PC-9 (cell line): ENCODE results near the gene MED16. TPM values are rescaled to one million over a fixed set of nuclear protein-coding genes. Genes with fewer than 3 reads are reported as not detected.
A peak's percentile ranks its signal among the peaks of the same experiment; 100 is the strongest.

Experiments used
- BruUV-seq: library from RNA; stranded (reverse); fragments of 400-500 nt; replicated peaks from 2 replicates; lab custom pipeline; 2021; lab: Mats Ljungman, UMichigan
- CTCF ChIA-PET: fragments of 300-600 bp; sonication (Branson Sonifier 250); formaldehyde crosslinking; loops from one replicate; lab custom pipeline; 2022; ENCODE audit warnings: antibody characterized with exemption; lab: Charles Lee
- POLR2A ChIA-PET: fragments of 300-600 bp; sonication (Branson Sonifier 250); formaldehyde crosslinking; loops from one replicate; lab custom pipeline; 2022; ENCODE audit warnings: antibody characterized with exemption; ENCODE audit not compliant: unreplicated experiment; lab: Charles Lee
- DNase-seq, 2 experiments: peaks; one replicate each; pipeline versions ENCODE4 v3.0.0 to v3.0.0-alpha.2; 2015 to 2022; ENCODE audit warnings: mixed read lengths in 1 of 2
- H2AFZ ChIP-seq: fragments of 200-600 bp; sonication (generic); 2 replicates; pipeline ENCODE4 v1.8.1; 2017; ENCODE audit warnings: antibody characterized with exemption
- H3F3A ChIP-seq: fragments of 200-600 bp; sonication (generic); 2 replicates; pipeline ENCODE4 v1.8.1; 2017; ENCODE audit warnings: antibody characterized with exemption, mild to moderate bottlenecking, low read depth; ENCODE audit not compliant: insufficient read depth
- H3K27ac ChIP-seq: fragments of 200-600 bp; sonication (generic); 2 replicates; pipeline ENCODE4 v1.6.1; 2016; ENCODE audit warnings: mixed run types
- H3K27me3 ChIP-seq: fragments of 200-600 bp; sonication (generic); 2 replicates; pipeline ENCODE4 v1.6.1; 2016; ENCODE audit warnings: low read depth, mixed run types; ENCODE audit not compliant: insufficient read depth
- H3K36me3 ChIP-seq: fragments of 200-600 bp; sonication (generic); 2 replicates; pipeline ENCODE4 v1.6.1; 2016; ENCODE audit warnings: low read depth, mixed run types
- H3K4me1 ChIP-seq: fragments of 200-600 bp; sonication (generic); replicated peaks from 2 replicates; pipeline ENCODE4 v1.6.1; 2016; ENCODE audit warnings: mixed run types; ENCODE audit not compliant: insufficient read depth
- H3K4me2 ChIP-seq: fragments of 200-600 bp; sonication (generic); 2 replicates; pipeline ENCODE4 v1.6.1; 2017; ENCODE audit warnings: mixed run types
- H3K4me3 ChIP-seq: fragments of 200-600 bp; sonication (generic); 2 replicates; pipeline ENCODE4 v1.6.1; 2016; ENCODE audit warnings: mixed run types
- H3K79me2 ChIP-seq: fragments of 200-600 bp; sonication (generic); 2 replicates; pipeline ENCODE4 v1.6.1; 2017; ENCODE audit warnings: low read depth, mixed run types
- H3K9me2 ChIP-seq: fragments of 200-600 bp; sonication (generic); 2 replicates; pipeline ENCODE4 v1.8.1; 2017; ENCODE audit warnings: mild to moderate bottlenecking; ENCODE audit not compliant: insufficient read depth
- H3K9me3 ChIP-seq: fragments of 200-600 bp; sonication (generic); 2 replicates; pipeline ENCODE4 v1.8.1; 2016; ENCODE audit warnings: low read depth; ENCODE audit not compliant: insufficient read depth
- H4K20me1 ChIP-seq: fragments of 200-600 bp; sonication (generic); 2 replicates; pipeline ENCODE4 v1.8.1; 2017; ENCODE audit not compliant: insufficient read depth
- EZH2 ChIP-seq: fragments of 200-600 bp; sonication (generic); IDR thresholded peaks from 2 replicates; pipeline ENCODE4 v1.8.0; 2017; ENCODE audit warnings: antibody characterized with exemption, low read depth
- intact Hi-C: fragments of 100-400 bp; cut with micrococcal nuclease; formaldehyde crosslinking; loops from one replicate; pipeline ENCODE4 v1.10.0; 2022; ENCODE audit not compliant: unreplicated experiment
- total RNA-seq: library from RNA; stranded (reverse); gene quantifications from 2 replicates; pipeline ENCODE4 v1.2.3, GENCODE V29; 2021
- TF ChIP-seq, protein P1 (sequence below): fragments of 200-600 bp; sonication (generic); conservative IDR thresholded peaks from 2 replicates; pipeline ENCODE4 v1.6.1; 2017; ENCODE audit warnings: mixed run types, antibody characterized with exemption, mild to moderate bottlenecking, moderate library complexity

MED16 gene
- total RNA-seq, 1 experiment from 2014 or later: 54.7 TPM

DNA sequence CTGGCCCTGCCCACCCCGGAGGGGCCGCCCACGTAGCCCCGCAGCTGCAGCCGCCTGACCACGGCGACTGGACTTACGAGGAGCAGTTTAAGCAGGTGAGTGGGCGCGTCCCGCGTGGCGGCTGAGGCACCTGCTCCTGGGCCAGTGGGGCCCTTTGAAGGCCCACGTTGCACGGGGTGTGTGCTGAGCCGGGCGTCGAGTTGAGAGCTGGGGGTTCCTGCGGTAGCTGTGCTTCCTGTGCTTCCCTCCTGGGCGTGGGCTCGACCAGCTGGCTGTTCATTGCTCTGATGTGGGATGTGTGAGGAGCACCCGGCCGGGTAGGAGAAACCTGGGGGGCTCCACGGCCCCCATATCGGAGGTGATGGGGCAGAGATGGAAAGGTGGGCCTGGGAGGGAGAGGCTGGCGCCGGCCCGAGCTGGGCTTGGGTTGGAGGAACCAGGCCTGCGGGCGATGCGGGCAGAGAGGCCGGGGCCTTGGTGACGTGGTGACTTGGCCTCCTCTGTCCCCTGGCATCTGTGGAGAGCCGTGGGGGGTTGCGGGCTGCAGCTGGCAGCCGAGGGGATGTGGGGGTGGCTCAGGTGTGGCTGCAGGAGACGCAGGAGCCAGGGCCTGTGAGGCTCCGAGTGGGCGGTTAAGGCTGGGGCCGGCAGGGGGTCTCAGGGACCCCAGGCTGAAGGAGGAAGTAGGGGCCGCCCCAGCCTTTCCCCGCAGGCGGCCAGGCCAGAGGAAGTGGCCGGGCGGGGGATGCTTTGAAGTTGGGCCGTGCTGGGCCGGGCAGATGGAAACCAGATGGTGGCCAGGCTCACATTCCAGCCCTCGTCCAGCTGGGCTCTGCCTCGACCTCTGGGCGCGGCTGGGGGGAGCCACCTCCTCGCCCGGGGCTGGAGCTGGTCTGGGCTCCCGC, 39.9 kb upstream of the MED16 start:
- peak in 1 of 2 experiments; percentile 63 for DNase-seq

DNA sequence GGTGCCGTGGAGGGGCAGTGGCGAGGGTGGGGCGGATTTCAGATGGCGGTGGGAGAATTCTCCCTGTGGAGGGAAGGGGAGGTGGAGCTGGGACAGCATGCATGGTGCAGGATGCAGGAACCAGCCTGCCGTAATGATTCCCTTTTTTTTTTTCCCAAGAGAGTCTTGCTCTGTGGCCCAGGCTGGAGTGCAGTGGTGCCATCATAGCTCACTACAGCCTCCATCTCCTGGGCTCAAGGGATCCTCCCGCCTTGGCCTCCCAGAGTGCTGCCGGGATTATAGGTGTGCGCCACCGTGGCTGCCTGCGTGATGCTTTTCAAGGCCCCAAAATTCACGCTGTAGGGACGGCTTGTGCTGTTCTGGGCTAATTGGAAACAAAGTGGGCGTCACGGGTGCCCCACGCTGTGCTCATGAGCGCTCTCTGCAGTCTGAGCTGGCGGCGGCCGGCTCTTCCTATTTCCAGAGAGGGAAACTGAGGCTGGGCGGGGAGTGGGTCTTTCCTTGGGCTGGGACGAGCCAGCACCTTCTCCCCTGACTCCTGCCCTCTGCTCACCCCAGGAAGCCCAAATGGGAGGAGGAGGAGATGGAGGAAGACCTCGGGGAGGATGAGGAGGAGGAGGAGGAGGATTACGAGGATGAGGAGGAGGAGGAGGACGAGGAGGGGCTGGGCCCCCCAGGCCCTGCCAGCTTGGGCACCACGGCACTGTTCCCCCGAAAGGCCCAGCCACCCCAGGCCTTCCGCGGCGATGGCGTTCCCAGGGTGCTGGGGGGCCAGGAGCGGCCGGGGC, 39.1 kb upstream of the MED16 start:
- Histone ChIP-seq H3K36me3 (no peaks in the 10 kb centered on the region), H4K20me1 (no peaks in the 10 kb centered on the region; the same call in 1 of the 2 replicates), H3K4me2 (no peak overlapping the region), H2AFZ (no peak overlapping the region), H3K79me2 (no peaks in the 10 kb centered on the region), H3K27me3 (no peaks in the 10 kb centered on the region), H3K4me1 (no peaks in the 10 kb centered on the region), H3F3A (no peaks in the 10 kb centered on the region; the same call in 1 of the 2 replicates), H3K4me3 (no peak overlapping the region), H3K9me3 (no peaks in the 10 kb centered on the region), H3K27ac (no peak overlapping the region), H3K9me2 (no peaks in the 10 kb centered on the region)
- no TSS peak for BruUV-seq
- POLR2A ChIA-PET: no interaction called here
- intact Hi-C loops: no loop called here
- TF ChIP-seq, protein P1, sequence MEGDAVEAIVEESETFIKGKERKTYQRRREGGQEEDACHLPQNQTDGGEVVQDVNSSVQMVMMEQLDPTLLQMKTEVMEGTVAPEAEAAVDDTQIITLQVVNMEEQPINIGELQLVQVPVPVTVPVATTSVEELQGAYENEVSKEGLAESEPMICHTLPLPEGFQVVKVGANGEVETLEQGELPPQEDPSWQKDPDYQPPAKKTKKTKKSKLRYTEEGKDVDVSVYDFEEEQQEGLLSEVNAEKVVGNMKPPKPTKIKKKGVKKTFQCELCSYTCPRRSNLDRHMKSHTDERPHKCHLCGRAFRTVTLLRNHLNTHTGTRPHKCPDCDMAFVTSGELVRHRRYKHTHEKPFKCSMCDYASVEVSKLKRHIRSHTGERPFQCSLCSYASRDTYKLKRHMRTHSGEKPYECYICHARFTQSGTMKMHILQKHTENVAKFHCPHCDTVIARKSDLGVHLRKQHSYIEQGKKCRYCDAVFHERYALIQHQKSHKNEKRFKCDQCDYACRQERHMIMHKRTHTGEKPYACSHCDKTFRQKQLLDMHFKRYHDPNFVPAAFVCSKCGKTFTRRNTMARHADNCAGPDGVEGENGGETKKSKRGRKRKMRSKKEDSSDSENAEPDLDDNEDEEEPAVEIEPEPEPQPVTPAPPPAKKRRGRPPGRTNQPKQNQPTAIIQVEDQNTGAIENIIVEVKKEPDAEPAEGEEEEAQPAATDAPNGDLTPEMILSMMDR: no peak
- TF ChIP-seq EZH2: no peak
- CTCF ChIA-PET: interaction anchor here (1.3 kb wide), 1 partner anchor 144 kb away, joined by 3 read pairs; no protein-coding TSS in a partner anchor
- no peak for DNase-seq

More for the DNA sequence above, 39.9 kb upstream of the MED16 start:
- H3K4me3 ChIP-seq: no peak overlapping the region
- no peaks in the 10 kb centered on the region for H3K27me3 ChIP-seq
- H3K36me3 ChIP-seq: no peaks in the 10 kb centered on the region
- H3K9me3 ChIP-seq: no peaks in the 10 kb centered on the region
- BruUV-seq: no TSS peak
- no peaks in the 10 kb centered on the region for H3K79me2 ChIP-seq
- no peak overlapping the region for H2AFZ ChIP-seq
- no peaks in the 10 kb centered on the region; the same call in 1 of the 2 replicates for H3F3A ChIP-seq
- H3K27ac ChIP-seq: no peak overlapping the region
- CTCF ChIA-PET: no interaction called here
- no peaks in the 10 kb centered on the region for H3K4me1 ChIP-seq
- intact Hi-C loops: no loop called here
- no peaks in the 10 kb centered on the region for H3K9me2 ChIP-seq
- no peak overlapping the region for H3K4me2 ChIP-seq
- POLR2A ChIA-PET: no interaction called here
- H4K20me1 ChIP-seq: no peaks in the 10 kb centered on the region; the same call in 1 of the 2 replicates
- TF ChIP-seq, protein P1: no peak
- no peak for TF ChIP-seq EZH2

DNA sequence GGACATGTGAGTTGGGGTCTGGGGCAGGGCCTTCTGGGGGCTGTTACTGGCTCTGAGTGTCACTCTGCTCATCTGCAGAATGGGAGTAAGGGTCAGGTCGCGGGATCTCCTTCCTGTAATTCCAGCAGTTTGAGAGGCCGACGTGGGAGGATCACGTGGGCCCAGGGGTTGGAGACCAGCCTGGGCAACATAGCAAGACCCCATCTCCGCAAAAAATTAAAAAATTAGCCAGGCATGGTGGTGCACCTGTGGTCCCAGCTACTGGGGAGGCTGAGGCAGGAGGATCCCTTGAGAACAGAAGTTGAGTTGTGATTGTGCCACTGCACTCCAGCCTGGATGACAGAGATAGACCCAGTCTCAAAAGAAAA, 36.9 kb upstream of the MED16 start:
- BruUV-seq: no TSS peak
- H3K79me2 ChIP-seq: no peaks in the 10 kb centered on the region
- no peak overlapping the region for H3K4me3 ChIP-seq

More for the DNA sequence above, 36.9 kb upstream of the MED16 start:
- Histone ChIP-seq H3K36me3 (no peaks in the 10 kb centered on the region), H3K27me3 (no peaks in the 10 kb centered on the region), H4K20me1 (no peaks in the 10 kb centered on the region; the same call in 1 of the 2 replicates), H3K4me2 (no peak overlapping the region), H3F3A (no peaks in the 10 kb centered on the region; the same call in 1 of the 2 replicates), H3K9me3 (no peaks in the 10 kb centered on the region), H2AFZ (no peak overlapping the region), H3K4me1 (no peaks in the 10 kb centered on the region), H3K27ac (no peak overlapping the region), H3K9me2 (no peaks in the 10 kb centered on the region)
- ChIA-PET CTCF (no interaction called here), POLR2A (no interaction called here)
- no peak for DNase-seq
- TF ChIP-seq EZH2: no peak
- intact Hi-C loops: loop anchor here (10.0 kb wide), 2 partner anchors 265 to 355 kb away; partner anchors contain the start of genes BSG and RNF126
